ENCODE measurements around the gene GNG4. TPM values are rescaled to one million over a fixed set of nuclear protein-coding genes. Genes with fewer than 3 reads are reported as not detected.

Gene GNG4
- total RNA-seq, 2 experiments from 2014 or later: not detected

DNA sequence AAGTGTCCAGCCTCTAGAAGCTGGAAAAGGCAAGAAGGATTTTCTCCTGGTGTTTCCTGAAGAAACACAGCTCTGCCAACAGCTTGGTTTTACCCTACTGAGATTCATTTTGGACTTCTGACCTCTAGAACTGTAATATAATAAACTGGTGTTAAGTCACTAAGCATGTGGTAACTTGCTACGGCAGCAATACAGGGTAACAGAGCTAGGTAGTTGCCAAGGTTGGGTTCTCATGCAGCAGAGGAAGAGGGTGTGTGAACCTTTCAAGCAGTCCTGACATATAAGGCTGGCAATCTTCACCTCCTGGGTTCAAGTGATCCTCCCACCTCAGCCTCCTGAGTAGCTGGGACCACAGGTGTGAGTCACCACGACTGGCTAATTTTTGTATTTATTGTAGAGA, 36.0 kb downstream of the GNG4 start:
- Histone ChIP-seq H3K27ac (ENCODE audit: low read depth, low read length, poor library complexity, severe bottlenecking) (no peak overlapping the region), H3K9me3 (ENCODE audit: low read length) (no peaks in the 10 kb centered on the region), H3K4me3 (ENCODE audit: low read depth, low read length, poor library complexity, severe bottlenecking) (no peak overlapping the region), H3K4me2 (ENCODE audit: low read length) (no peak overlapping the region), H3K9me2 (ENCODE audit: insufficient read depth, low read length) (no peaks in the 10 kb centered on the region), H4K20me1 (ENCODE audit: insufficient read depth, low read length) (no peaks in the 10 kb centered on the region), H2AFZ (ENCODE audit: low read length) (no peak overlapping the region), H3K4me1 (ENCODE audit: insufficient read depth, low read length, poor library complexity, severe bottlenecking) (no peaks in the 10 kb centered on the region), H3K36me3 (ENCODE audit: insufficient read depth, low read length) (no peaks in the 10 kb centered on the region), H3K79me2 (ENCODE audit: insufficient read depth, low read depth, low read length) (no peaks in the 10 kb centered on the region)
- ChIA-PET POLR2A (interaction anchor here (1.0 to 1.3 kb wide), 2 partner anchors 9 to 44 kb away, joined by 3 to 4 read pairs; no protein-coding TSS in a partner anchor), CTCF (ENCODE audit: unreplicated experiment) (no interaction called here)
- TF ChIP-seq, protein P1, sequence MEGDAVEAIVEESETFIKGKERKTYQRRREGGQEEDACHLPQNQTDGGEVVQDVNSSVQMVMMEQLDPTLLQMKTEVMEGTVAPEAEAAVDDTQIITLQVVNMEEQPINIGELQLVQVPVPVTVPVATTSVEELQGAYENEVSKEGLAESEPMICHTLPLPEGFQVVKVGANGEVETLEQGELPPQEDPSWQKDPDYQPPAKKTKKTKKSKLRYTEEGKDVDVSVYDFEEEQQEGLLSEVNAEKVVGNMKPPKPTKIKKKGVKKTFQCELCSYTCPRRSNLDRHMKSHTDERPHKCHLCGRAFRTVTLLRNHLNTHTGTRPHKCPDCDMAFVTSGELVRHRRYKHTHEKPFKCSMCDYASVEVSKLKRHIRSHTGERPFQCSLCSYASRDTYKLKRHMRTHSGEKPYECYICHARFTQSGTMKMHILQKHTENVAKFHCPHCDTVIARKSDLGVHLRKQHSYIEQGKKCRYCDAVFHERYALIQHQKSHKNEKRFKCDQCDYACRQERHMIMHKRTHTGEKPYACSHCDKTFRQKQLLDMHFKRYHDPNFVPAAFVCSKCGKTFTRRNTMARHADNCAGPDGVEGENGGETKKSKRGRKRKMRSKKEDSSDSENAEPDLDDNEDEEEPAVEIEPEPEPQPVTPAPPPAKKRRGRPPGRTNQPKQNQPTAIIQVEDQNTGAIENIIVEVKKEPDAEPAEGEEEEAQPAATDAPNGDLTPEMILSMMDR (conservative IDR thresholded peaks at IDR 0.05; ENCODE audit: low read length): no peak
- TF ChIP-seq EZH2phosphoT487 (IDR thresholded peaks at IDR 0.05; ENCODE audit: borderline replicate concordance, low read depth, low read length): no peak
- intact Hi-C loops (cut with micrococcal nuclease; ENCODE audit: unreplicated experiment): no loop called here
- no peak for DNase-seq (ENCODE audit: low spot score)
- BruUV-seq (replicated peaks): no TSS peak

DNA sequence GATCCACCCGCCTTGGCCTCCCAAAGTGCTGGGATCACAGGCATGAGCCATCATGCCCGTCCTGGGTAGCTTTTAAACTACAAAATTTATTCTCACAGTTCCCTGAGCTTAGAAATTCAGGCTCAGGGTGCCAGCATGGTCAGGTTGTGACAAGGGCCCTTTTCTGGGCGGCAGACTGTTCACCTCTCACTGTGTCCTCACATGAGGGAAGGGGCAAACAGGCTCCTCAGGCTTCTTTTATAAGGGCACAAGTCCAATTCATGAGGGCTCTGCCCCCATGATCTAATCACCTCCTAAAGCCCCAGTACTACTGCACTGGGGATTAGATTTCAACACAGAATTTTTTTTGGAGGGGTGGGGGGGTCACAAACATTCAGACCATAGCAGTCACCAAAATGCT, 36.8 kb downstream of the GNG4 start:
- Histone ChIP-seq H3K9me2 (ENCODE audit: insufficient read depth, low read length) (no peaks in the 10 kb centered on the region), H3K4me2 (ENCODE audit: low read length) (no peak overlapping the region), H4K20me1 (ENCODE audit: insufficient read depth, low read length) (no peaks in the 10 kb centered on the region), H3K4me1 (ENCODE audit: insufficient read depth, low read length, poor library complexity, severe bottlenecking) (peaks cover 4% of the 10 kb centered on the region), H3K36me3 (ENCODE audit: insufficient read depth, low read length) (no peaks in the 10 kb centered on the region), H2AFZ (ENCODE audit: low read length) (no peak overlapping the region), H3K27ac (ENCODE audit: low read depth, low read length, poor library complexity, severe bottlenecking) (no peak overlapping the region), H3K9me3 (ENCODE audit: low read length) (no peaks in the 10 kb centered on the region), H3K79me2 (ENCODE audit: insufficient read depth, low read depth, low read length) (no peaks in the 10 kb centered on the region), H3K4me3 (ENCODE audit: low read depth, low read length, poor library complexity, severe bottlenecking) (no peak overlapping the region)
- DNase-seq (ENCODE audit: low spot score): no peak
- TF ChIP-seq, protein P1 (conservative IDR thresholded peaks at IDR 0.05; ENCODE audit: low read length): no peak
- no peak for TF ChIP-seq EZH2phosphoT487 (IDR thresholded peaks at IDR 0.05; ENCODE audit: borderline replicate concordance, low read depth, low read length)
- intact Hi-C loops (cut with micrococcal nuclease; ENCODE audit: unreplicated experiment): no loop called here
- BruUV-seq (replicated peaks): no TSS peak
- CTCF ChIA-PET (ENCODE audit: unreplicated experiment): no interaction called here
- POLR2A ChIA-PET: interaction anchor here (0.6 to 1.0 kb wide), 2 partner anchors 45 to 58 kb away, joined by 4 to 11 read pairs; no protein-coding TSS in a partner anchor

DNA sequence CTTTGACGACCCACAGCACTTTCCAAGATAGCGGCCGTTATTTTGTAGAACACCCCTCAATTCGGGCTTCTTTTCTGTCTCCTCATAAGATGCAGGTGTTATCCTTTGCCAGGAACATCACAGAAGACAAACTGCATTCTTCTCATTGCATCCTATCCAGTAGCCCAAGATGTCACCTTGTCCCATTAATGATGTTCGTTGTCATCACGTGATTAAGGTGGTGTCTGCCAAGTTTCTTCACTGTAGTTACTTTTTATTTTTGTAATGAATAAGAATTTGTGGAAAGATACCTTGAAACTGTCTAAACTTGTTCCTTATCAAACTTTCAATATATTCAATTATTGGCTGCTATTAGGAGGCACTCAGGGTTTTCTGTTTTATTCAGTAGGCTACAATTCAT, 39.4 kb downstream of the GNG4 start:
- H2AFZ ChIP-seq (ENCODE audit: low read length): no peak overlapping the region
- no peaks in the 10 kb centered on the region for H3K36me3 ChIP-seq (ENCODE audit: insufficient read depth, low read length)
- ChIA-PET CTCF (ENCODE audit: unreplicated experiment) (no interaction called here), POLR2A (interaction anchor here (0.7 kb wide), 1 partner anchor 75 kb away, joined by 4 read pairs; no protein-coding TSS in a partner anchor)
- no peaks in the 10 kb centered on the region for H3K9me2 ChIP-seq (ENCODE audit: insufficient read depth, low read length)
- no peaks in the 10 kb centered on the region for H4K20me1 ChIP-seq (ENCODE audit: insufficient read depth, low read length)
- intact Hi-C loops (cut with micrococcal nuclease; ENCODE audit: unreplicated experiment): no loop called here
- H3K9me3 ChIP-seq (ENCODE audit: low read length): no peaks in the 10 kb centered on the region
- no peak for TF ChIP-seq EZH2phosphoT487 (IDR thresholded peaks at IDR 0.05; ENCODE audit: borderline replicate concordance, low read depth, low read length)
- TF ChIP-seq, protein P1 (conservative IDR thresholded peaks at IDR 0.05; ENCODE audit: low read length): no peak
- DNase-seq (ENCODE audit: low spot score): no peak
- peaks cover 4% of the 10 kb centered on the region for H3K4me1 ChIP-seq (ENCODE audit: insufficient read depth, low read length, poor library complexity, severe bottlenecking)
- no TSS peak for BruUV-seq (replicated peaks)
- H3K79me2 ChIP-seq (ENCODE audit: insufficient read depth, low read depth, low read length): no peaks in the 10 kb centered on the region
- no peak overlapping the region for H3K4me3 ChIP-seq (ENCODE audit: low read depth, low read length, poor library complexity, severe bottlenecking)
- H3K4me2 ChIP-seq (ENCODE audit: low read length): no peak overlapping the region
- no peak overlapping the region for H3K27ac ChIP-seq (ENCODE audit: low read depth, low read length, poor library complexity, severe bottlenecking)

Data from OCI-LY7 (cell line).